NCI-H2081 (cell line): Measurements from ENCODE around the gene MTCH1.
"Not testable (repeated sequence)": the region's sequence is repeated elsewhere in the genome, so short reads cannot be mapped to it uniquely, and the experiment has no call there.

Experiments
- DNase-seq, 2 experiments: peaks; one replicate each; lab custom pipeline; 2025; lab: John Stamatoyannopoulos, UW

Gene MTCH1

DNA sequence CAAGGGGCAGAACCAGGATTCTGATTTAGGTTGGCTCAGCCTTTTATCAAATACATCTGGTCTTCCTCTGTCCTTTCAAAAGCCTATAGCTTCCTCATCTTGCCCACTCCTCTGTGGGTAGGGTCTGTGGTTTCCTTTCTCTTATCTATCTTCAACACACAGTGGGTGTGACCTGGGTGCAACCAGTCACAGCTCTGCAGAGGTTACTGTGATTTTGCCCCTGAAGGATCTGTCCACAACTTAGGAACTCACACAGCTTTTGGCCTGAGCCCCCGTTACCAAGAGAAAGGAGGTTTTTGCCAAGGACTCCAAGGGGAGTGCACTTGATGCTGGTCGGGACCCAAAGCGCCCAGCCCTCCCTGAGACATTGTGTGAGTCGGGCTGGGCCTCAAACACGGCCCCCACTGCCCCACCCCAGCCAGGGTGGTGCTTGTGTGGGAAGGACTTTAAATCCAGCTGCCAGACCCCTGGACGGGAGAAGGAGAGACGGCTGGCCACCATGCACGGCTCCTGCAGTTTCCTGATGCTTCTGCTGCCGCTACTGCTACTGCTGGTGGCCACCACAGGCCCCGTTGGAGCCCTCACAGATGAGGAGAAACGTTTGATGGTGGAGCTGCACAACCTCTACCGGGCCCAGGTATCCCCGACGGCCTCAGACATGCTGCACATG lies 31.6 kb downstream of the MTCH1 start, which contains the start of gene PI16:
TSS of gene PI16 (plus strand) at position 477 of the 670 bp plus-strand sequence. CDS start at position 500, 23 bp downstream.
- DNase-seq, result no peak

DNA sequence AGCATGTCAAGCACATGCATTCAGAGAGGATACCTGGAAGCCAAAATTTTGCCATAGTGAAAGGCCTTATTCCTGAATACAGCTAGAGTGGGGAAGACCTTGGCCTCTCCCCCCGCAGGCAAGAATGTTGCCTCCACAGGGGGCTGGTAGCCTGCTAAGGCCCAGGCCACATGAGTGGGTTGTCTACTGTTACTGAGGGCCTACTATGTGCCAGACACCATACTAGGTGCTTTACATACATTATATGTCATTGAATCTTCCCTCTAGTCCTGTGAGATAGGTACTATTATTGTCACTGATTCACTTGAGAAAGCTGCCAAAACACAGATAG lies 32.1 kb downstream of the MTCH1 start:
- DNase-seq, result no peak

DNA sequence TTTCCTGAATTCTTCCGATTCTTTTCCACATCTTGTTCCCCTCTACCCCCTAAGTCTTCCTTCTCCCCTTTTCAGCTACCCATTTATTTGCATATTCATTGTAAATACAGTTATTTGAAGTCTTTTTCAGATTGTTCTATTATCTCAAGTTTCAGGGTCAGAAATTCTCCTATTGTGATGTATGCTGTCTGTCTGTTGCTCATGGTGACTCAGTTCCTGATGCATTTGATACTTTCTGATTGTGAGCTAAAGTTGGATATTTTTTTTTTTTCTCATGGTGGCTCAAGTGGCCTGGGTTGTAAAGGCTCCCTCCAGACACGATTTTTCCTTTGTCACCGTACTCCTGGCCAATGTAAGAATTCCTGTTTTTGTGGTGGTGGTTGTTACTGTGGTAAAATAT lies 36.4 kb downstream of the MTCH1 start:
- DNase-seq, result no peak

DNA sequence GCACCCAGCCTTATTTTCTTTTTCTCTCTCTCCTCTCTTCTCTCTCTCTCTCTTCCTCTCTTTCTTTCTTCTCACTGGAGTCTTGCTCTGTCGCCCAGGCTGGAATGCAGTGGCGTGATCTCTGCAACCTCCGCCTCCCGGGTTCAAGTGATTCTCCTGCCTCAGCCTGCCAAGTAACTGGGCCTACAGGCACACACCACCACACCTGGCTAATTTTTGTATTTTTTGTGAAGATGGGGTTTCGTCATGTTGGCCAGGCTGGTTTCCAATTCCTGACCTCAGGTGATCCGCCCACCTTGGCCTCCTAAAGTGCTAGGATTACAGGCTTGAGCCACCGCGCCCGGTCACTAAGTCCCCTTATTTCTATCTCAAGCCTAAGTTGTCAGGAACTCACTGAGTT lies 36.9 kb downstream of the MTCH1 start:
- not testable (repeated sequence) for DNase-seq

DNA sequence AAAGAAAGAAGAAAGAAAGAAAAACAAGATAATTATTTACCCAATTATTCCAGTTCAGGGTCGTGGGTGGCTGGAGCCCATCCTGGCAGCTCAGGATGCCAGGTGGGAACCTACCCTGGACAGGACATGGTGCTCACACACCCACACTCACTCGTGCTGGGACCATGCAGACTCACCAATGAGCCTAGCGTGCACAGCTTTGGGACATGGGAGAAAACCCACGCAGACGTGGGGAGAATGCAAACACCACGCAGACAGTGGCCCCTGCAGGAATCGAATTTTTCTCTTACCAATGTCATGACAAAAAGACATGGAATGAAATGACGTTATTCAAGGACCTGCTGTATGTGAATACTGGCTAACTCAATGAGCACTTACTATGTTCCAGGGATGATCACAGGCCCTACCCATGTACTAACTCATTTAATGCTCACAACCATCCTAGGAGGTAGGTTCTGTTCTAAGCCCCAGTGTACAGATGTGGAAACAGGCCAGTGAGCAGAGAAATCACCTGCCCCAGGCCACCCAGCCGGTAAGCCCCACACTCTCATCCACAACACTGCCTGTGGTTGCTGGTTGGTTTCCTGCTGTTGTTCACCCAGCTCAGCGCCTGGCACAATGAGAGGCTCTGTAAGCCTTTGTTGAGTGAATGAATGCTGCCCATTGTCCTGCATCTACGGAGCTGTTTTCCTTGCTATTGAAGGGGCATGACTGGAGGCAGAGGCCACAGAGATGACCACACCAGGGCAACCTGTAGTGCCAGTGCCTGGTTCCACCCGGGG lies 38.2 kb downstream of the MTCH1 start:
- DNase-seq, result no peak

DNA sequence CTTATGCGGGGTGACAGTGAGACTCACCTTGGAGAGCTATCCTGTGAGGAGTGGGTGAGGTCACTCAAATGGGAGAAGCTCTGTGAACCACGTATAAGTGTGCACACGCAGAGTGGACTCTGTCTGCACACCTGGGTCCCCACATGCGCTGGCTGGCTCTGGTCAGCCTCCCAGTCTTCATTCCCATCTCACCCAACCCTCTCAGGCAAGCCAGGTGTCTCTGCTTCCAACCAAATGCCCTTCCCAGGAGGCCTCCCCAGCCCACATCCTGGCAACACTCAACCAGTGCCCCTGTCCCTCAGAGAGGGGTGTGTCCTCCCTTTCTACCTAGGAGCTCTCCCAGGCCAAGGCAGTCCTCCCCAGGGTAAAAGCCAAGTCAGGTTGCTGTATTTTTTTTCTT lies 39.5 kb downstream of the MTCH1 start:
- DNase-seq, result no peak

DNA sequence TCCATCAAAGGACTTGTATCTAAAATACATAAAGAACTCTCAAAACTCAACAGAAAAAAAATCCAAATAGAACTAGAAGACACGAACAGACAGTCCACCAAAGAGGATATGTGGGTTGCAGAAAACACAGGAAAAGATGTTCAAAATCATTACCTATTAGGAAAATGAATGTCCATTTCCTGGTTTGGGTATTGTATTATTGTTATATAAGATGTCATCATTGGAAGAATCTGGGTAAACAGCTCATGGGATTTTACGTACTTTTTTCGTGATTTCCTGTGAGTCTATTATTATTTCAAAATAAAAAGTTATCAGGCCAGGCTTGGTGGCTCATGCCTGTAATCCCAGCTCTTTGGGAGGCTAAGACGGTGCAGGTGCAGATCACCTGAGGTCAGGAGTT lies 40.7 kb downstream of the MTCH1 start:
- DNase-seq, result no peak

DNA sequence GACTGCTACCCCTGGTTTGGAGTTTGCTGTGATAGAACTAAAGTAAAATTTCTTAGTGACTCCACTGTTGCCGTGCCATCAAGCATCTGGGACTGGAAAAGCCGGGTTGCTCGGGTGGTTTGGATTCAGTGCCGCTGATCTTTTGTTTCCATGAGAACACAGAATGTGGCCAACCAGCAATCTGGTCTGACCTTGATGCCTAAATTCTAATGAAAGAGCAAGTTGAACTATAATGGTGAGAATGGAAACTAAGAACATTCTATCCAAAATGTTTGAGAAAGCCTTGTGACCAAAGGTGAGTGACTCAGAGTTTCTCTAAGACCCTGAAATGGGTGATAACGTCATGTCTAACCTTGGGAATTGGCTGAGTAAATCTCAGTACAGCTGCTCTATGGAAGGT lies 41.3 kb downstream of the MTCH1 start:
- DNase-seq, result no peak

DNA sequence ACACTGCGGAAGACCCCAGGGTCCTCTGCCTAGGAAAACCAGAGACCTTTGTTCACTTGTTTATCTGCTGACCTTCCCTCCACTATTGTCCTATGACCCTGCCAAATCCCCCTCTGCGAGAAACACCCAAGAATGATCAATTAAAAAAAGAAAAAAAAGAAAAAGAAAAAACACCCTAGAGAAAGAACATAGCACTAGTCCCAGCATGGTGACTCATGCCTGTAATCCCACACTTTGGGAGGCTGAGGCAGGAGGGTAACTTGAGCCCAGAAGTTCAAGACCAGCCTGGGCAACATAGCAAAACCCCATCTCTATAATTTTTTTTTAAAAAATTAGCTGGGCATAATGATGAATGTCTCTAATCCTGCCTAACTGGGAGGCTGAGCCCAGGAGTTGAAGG lies 43.7 kb downstream of the MTCH1 start:
- DNase-seq, result not testable (repeated sequence)

DNA sequence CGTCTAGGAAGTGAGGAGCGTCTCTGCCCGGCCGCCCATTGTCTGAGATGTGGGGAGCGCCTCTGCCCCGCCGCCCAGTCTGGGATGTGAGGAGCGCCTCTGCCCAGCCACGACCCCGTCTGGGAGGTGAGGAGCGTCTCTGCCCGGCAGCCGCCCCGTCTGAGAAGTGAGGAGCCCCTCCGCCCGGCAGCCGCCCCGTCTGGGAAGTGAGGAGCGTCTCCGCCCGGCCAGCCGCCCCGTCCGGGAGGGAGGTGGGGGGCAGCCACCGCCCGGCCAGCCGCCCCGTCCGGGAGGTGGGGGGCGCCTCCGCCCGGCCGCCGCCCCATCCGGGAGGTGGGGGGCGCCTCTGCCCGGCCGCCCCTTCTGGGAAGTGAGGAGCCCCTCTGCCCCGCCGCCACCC lies 44.4 kb downstream of the MTCH1 start:
- not testable (repeated sequence) for DNase-seq

DNA sequence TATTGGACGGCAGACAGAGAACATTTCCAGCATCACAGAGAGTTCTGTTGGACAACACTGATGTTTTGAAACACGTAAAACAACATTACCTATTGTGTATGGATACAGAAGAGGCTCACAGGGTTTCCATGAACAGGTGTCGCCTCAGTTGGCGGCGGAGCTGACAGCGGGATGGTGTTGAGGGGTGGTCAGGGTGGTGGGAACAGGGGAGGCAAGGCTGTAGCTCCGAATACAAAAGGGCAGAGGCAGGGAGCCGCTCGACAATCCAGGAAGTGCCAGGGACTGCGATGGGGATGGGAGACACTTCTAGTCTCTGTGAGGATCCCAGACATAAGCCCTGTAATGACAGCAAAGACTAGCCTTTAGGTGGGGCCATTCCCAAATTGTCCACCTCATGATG lies 46.0 kb downstream of the MTCH1 start:
- DNase-seq, result no peak

DNA sequence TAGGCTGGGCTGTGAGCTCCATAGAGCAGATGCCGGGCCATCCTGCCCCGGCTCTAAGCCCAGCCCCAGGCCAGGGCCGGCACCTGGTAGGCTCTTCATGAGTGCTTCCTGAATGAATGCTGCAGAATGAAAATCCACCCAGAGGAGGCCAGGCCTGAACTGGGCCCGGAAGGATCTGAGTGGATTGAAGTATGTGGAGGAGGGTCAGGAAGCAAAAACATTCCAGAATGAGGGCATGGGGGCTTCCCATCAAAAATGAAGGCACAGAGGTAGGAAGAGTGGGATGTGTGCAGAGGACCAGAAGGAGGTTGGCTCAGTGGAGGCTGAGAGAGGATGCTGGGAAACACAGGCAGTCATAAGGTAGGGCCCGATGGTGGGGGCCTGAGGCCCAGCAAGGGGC lies 47.0 kb downstream of the MTCH1 start:
- DNase-seq, result not testable (repeated sequence)

DNA sequence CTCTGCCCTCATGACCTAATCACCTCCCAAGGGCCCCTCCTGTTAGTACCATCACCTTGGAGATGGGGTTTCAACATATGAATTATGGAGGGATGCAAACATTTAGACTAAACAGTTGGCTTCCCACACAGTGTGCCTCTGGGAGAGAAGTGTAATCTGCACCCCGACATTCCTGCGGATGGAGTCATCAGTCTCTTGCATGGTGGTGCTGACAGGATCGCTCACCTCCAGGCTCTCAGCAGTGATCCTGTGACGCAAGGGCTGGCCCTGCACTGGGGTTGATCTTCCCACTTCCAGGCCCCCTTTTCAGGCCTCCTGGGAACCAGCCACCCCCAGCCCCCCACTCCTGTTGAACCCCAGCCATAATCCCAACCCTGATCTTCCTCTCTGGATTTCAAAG lies 47.5 kb downstream of the MTCH1 start:
- DNase-seq, result no peak

DNA sequence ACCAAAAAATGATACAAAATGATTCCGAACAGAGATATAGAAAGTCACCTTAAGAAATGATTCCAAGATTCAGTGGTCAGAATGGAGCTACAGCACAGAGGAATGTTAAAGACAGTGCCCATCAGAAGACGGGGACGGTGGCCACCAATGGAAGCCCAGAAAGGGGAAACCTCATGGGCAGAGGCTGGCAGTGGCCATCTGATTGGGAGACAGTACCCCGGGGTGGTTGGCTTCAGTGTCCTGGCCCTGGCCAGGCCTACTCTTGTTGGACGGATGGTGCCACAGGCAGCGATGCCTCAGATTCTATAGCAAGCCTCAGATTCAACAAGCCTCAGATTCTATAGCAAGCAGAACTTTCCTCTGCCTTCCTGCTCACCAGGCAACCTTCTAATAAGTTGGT lies 48.1 kb downstream of the MTCH1 start:
- no peak for DNase-seq

DNA sequence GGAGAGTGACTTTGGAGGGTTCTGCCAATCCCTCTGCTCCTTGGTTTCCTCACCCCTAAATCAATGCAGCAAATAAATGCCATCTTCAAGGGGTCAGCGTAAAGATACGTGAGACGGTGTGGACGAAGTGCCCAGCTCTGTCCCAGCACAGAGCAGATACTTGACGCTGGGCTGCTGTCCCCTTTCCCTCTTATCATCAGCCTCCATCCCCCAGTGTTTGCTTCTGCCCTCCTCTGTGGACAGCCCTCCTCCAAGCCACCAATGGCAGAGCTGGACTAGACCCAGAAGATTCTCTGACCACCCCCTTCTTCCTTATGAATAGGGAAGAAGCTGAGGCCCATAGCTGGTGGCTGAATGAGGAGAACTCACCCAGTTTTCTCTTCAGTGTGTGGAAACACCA lies 49.2 kb downstream of the MTCH1 start:
- no peak for DNase-seq

DNA sequence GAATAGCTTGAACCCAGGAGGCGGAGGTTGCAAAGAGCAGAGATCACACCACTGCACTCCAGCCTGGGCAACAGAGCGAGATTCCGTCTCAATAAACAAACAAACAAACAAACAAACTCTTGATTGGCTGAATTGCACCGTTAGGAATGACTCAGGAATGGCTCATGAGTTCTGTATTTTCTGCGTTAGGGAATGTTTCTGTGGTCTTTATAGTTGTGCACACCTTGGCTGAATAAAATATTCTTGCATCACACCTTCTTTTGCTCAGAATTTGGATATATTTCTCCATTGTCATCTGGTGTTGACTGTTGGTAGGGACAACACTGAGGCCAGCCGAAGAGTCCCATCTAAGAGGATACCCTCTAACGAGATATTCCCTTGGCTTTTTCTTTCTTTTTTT lies 51.1 kb downstream of the MTCH1 start:
- no peak for DNase-seq

DNA sequence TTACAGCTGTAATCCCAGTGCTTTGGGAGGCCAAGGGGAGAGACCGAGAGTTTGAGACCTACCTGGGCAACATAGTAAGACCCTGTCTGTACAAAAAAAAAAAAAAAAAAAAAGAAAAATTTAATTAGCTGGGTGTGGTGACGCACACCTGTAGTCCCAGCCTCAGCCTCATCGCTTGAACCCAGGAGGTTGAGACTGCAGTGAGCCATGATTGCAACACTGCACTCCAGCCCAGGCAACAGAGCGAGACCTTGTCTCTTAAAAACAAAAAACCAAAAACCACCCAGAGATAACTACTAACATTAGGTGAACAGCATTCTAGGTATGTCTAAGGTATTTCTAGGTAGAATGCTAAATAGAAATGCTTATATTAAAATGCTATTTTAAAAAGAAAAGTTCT lies 52.5 kb downstream of the MTCH1 start:
- no peak for DNase-seq

DNA sequence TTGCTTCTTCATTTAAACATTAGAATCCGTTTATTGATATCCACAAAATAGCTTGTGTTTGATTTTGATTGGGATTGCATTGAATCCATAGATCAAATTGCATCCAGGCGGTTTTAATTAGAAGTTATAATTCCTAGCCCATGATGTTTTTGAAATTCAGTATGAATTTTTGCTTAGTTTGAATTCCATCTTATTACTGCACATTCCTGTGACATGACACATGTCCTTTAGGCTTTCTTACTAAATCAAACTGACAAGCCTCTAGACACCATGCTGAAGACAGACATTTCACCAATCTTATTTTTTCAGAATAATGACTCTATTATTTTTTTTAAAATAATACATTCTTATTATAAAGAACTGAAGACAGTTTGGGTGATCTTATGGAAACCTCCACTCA lies 52.9 kb downstream of the MTCH1 start:
- no peak for DNase-seq

DNA sequence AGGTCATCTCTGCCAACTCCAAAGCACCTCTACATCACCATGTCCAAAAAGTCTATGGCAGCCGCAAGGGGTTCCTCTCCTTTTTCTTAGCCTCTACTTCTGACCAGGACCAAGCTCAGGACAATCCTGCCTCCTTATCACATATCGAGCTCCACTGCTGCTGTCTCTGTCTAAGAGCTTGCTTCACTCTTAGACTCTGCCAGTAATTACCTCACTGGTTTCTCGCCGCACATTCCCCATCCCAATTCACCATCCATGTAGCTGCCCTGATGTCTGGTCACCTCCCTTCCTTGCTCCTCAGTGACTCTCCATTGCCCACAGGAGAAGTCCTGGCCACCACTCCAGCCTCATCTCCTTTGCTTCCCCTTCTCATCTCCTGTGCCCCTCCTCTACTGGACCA lies 55.5 kb downstream of the MTCH1 start:
- no peak for DNase-seq

DNA sequence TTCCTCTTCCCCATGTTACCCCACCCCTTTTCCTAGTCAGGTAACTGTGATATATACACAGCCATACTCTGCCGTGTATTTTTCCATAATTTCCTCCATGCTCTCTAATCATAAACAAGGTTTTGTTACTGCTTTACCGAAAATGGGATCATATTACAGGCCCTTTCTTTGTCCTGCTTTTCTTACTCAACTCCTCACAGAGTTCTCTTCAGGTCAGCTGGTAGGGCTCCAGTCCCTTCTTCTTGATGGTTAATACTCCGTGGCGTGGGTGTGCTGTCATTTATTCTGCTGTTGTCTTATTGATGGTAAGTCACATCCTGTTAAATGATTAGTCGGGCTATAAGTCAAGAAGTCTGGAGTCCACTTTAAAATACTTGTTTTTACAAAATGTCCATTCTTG lies 56.4 kb downstream of the MTCH1 start:
- no peak for DNase-seq

DNA sequence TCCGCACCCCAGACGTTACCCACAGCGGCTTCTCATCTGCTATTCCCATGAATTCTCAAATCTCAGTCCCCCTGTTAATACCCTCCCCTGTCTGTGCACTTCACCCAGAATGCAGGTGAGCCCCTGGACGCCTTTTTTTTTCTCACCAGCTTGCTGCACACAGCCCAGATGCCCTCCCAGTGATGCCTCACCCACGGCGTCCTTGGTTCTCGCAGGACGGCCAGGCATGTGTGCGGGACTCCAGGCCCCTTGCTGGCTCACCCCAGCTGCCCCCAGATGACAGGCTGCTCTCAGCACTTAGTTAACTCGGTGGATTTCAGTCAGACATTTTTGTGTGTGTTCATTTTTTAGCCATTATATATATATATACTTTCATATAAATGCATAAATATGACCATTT lies 56.8 kb downstream of the MTCH1 start:
- no peak for DNase-seq

DNA sequence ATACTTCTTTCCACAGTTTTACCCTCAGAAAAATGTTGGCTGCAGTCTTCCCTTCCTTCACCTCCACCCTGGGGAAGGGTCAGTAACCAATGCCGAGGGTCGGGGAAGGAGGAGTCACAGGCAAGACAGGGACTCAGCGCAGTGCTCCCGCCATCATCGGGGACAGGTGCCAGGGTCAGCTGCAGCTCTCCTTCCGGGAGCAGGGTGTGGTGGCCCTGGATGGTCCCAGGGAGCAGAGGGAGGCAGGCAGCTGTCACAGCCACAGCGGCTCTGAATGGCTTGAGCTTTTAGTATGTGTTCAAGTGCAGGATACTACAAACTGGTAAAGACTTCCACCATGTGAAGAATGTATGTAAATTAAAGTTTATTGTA lies 57.5 kb downstream of the MTCH1 start:
- no peak for DNase-seq

DNA sequence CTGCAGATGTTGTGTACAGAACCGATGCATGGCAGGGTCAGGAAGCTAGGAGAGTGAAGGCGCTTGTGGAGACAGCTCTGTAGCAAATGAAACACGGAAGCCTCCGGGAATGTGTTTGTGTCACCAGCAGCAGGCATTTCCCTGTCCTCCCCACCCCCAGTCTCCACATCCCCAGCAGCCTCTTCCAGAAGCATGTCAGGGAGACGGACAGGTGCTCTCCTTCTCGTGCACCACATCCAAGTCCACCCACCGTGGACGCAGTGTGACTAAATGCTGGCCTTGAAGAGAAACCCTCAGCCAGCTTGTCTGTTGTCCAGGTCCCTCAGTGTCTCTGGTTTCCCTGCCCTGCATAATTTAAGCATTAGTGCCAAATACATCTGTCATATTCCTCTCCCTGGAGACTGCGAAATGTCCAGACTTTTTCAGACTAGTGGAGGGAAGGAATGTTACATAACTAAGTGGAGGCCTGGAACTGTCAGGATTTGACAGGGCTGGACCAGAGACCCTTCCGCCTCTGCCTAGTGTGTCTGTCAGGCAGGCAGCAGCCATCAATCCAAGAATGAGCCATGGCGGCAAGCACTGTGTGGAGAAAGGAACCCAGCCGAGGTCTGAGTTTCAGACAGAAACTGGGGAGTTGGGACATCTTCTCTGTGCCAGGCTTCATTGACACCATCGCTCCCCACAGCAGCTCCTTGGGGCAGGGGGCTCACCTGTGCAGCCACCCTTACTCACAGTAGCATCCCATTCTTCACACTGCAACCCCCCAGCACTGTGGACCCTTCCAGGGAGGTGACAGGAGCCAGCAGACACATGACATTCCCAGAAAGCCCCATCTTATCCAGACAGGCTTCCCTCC lies 58.1 kb downstream of the MTCH1 start:
- no peak for DNase-seq
